HG03139 (cell line): Measurements from ENCODE around the gene BABAM1.

ENCODE experiments used
- ATAC-seq: cut with Tn5 transposase; IDR thresholded peaks from one replicate; pipeline ENCODE4 v1.9.1; 2021; ENCODE audit not compliant: unreplicated experiment

Gene BABAM1

GRCh38 chr19:17243211-17243829 lies 23.9 kb upstream of the BABAM1 start:
- no peak for ATAC-seq

GRCh38 chr19:17243830-17244617 lies 23.2 kb upstream of the BABAM1 start:
- no peak for ATAC-seq

- no peak for ATAC-seq
These were observed 22.4 kb upstream of the BABAM1 start for GRCh38 chr19:17244618-17245534.

GRCh38 chr19:17245535-17245984 lies 21.7 kb upstream of the BABAM1 start, which contains the start of gene NR2F6:
Gene NR2F6 (minus strand): TSS chr19:17245919. CDS start chr19:17245220, 699 bp downstream.
- no peak for ATAC-seq

GRCh38 chr19:17246681-17247425 lies 20.4 kb upstream of the BABAM1 start:
- no peak for ATAC-seq

GRCh38 chr19:17248011-17248776 lies 19.0 kb upstream of the BABAM1 start:
- ATAC-seq = no peak

- ATAC-seq = no peak
These were observed 17.2 kb upstream of the BABAM1 start for GRCh38 chr19:17249887-17250548.

GRCh38 chr19:17254636-17255035 lies 12.6 kb upstream of the BABAM1 start:
- no peak for ATAC-seq

GRCh38 chr19:17255150-17255621 lies 12.1 kb upstream of the BABAM1 start:
- ATAC-seq = no peak

- ATAC-seq = no peak
These were observed 11.1 kb upstream of the BABAM1 start for GRCh38 chr19:17256130-17256529.

- ATAC-seq = no peak
These were observed 8.0 kb upstream of the BABAM1 start for GRCh38 chr19:17259118-17259780.

- no peak for ATAC-seq
These were observed 7.3 kb upstream of the BABAM1 start for GRCh38 chr19:17259934-17260333.

- ATAC-seq = peak; percentile 65
These were observed 6.4 kb upstream of the BABAM1 start for GRCh38 chr19:17260842-17261325.

- no peak for ATAC-seq
These were observed 4.7 kb upstream of the BABAM1 start for GRCh38 chr19:17262557-17262956.

GRCh38 chr19:17263712-17264640 lies 3.3 kb upstream of the BABAM1 start:
- no peak for ATAC-seq

- no peak for ATAC-seq
These were observed 2.6 kb upstream of the BABAM1 start, which contains the start of gene USHBP1 for GRCh38 chr19:17264641-17264979. Gene USHBP1 (minus strand): TSS chr19:17264745. CDS start chr19:17264299, 446 bp downstream.

GRCh38 chr19:17266026-17266425 lies 1.2 kb upstream of the BABAM1 start:
- no peak for ATAC-seq
